Hepatocyte (in vitro differentiated cells): ENCODE results near the gene SHBG.

Experiments
- EZH2 ChIP-seq: fragments of 200-600 bp; sonication (generic); IDR thresholded peaks from 2 replicates; pipeline ENCODE4 v1.6.1; 2016; ENCODE audit warnings: antibody characterized with exemption, mild to moderate bottlenecking, borderline replicate concordance
- TF ChIP-seq, protein P1 (sequence below): fragments of 200-600 bp; sonication (generic); IDR thresholded peaks from 2 replicates; pipeline ENCODE4 v1.5.1; 2016; ENCODE audit warnings: antibody characterized with exemption, mild to moderate bottlenecking; ENCODE audit not compliant: poor library complexity

DNA sequence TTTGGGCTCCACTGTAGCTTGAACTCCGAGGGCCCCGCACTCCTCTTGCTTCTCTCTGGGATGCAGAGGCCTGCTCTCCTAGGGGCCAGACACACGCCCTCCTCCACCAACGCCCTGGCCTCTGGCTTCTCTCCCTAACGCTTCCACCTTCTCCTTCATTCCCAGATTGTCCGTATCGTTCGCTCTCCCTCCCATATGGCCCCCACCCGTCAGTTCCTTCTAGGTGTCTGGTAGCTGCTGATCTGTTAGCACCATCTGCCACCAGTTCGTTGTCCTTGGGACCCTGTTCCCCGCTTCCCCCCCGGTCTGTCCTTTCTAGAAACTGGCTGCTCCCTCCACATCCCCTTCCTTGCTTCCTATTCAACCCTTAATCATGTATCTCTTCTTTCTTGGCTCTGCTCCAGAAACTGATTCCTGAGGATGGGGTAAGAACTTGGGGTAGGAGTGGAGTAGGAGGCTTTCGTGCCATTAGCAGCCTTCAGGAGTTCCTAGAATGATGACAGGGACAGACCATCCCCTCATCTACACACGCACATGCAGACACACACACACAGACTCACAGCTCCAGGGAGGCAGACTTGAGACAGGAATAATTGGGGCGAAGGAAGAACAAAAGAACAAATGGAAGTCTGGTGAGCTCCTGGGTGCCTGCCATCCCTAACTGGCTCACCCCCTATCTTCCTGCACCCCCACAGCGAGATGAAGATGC, 25.1 kb downstream of the SHBG start:
- TF ChIP-seq, protein P1, sequence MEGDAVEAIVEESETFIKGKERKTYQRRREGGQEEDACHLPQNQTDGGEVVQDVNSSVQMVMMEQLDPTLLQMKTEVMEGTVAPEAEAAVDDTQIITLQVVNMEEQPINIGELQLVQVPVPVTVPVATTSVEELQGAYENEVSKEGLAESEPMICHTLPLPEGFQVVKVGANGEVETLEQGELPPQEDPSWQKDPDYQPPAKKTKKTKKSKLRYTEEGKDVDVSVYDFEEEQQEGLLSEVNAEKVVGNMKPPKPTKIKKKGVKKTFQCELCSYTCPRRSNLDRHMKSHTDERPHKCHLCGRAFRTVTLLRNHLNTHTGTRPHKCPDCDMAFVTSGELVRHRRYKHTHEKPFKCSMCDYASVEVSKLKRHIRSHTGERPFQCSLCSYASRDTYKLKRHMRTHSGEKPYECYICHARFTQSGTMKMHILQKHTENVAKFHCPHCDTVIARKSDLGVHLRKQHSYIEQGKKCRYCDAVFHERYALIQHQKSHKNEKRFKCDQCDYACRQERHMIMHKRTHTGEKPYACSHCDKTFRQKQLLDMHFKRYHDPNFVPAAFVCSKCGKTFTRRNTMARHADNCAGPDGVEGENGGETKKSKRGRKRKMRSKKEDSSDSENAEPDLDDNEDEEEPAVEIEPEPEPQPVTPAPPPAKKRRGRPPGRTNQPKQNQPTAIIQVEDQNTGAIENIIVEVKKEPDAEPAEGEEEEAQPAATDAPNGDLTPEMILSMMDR: no peak
- no peak for TF ChIP-seq EZH2
